ENCODE data around the gene CCNB2. TPM values are rescaled to one million over a fixed set of nuclear protein-coding genes. Genes with fewer than 3 reads are reported as not detected.
"Not testable (repeated sequence)": the region's sequence is repeated elsewhere in the genome, so short reads cannot be mapped to it uniquely, and the experiment has no call there.

CCNB2 gene
- total and polyA plus RNA-seq, 2 donors (not counting 1 experiment from before 2014, with no cell fraction given), result 0.67 to 1.0 TPM

GRCh38 chr15:59120937-59121336 lies 16.0 kb downstream of the CCNB2 start:
- Mint-ChIP-seq H3K9me3 (ENCODE audit: insufficient read depth) (no peaks in the 10 kb centered on the region), H3K4me3 (no peak overlapping the region), H3K27me3 (no peaks in the 10 kb centered on the region), H3K27ac (no peak overlapping the region), H3K4me1 (peaks cover 5% of the 10 kb centered on the region)
- ChIA-PET CTCF (no interaction called here), POLR2A (no interaction called here)
- H3K9ac ChIP-seq (ENCODE audit: low read length), result no peak overlapping the region
- H4K20me1 ChIP-seq (ENCODE audit: control insufficient read depth, insufficient read depth, low read length, poor library complexity, severe bottlenecking), result no peaks in the 10 kb centered on the region
- TF ChIP-seq EZH2 (IDR thresholded peaks at IDR 0.05; ENCODE audit: borderline replicate concordance, insufficient read depth, low read depth, low read length, poor library complexity, severe bottlenecking) (no peak), CTCF (IDR thresholded peaks at IDR 0.05) (no peak)
- H3K4me1 ChIP-seq (ENCODE audit: control insufficient read depth in 2 of 2, insufficient read depth in 2 of 2, low read length in 2 of 2), result peaks cover 0 to 6% of the 10 kb centered on the region in 2 donors
- no peak overlapping the region for H2AFZ ChIP-seq (ENCODE audit: insufficient read depth, low read depth, low read length, poor library complexity, severe bottlenecking)
- no peaks in the 10 kb centered on the region for H3K79me2 ChIP-seq (ENCODE audit: control insufficient read depth, insufficient read depth, low read length)
- H3K4me2 ChIP-seq (replicated peaks; ENCODE audit: low read depth, low read length, poor library complexity, severe bottlenecking), result no peak overlapping the region
- intact Hi-C loops (cut with micrococcal nuclease), result no loop called here
- H3K4me3 ChIP-seq (ENCODE audit: control extremely low read depth in 1 of 5, extremely low read depth in 1 of 5, insufficient read depth in 1 of 5, low read depth in 2 of 5, low read length in 4 of 5), result no peak overlapping the region
- H3K9me3 ChIP-seq (ENCODE audit: control extremely low read depth in 1 of 3, control insufficient read depth in 2 of 3, insufficient read depth in 1 of 3, low read length in 2 of 3), result no peaks in the 10 kb centered on the region
- no peak overlapping the region for H3K27ac ChIP-seq (ENCODE audit: low read length in 2 of 2)
- H3K36me3 ChIP-seq (replicated peaks in 1 of 2; ENCODE audit: control extremely low read depth in 1 of 2, control insufficient read depth in 1 of 2, extremely low read depth in 1 of 2, insufficient read depth in 2 of 2, low read length in 1 of 2), result no peaks in the 10 kb centered on the region
- no peaks in the 10 kb centered on the region for H3K27me3 ChIP-seq (replicated peaks in 1 of 4; ENCODE audit: control extremely low read depth in 1 of 4, control insufficient read depth in 3 of 4, insufficient read depth in 4 of 4, low read length in 3 of 4)
- ATAC-seq (ENCODE audit: low read depth), result no peak
- no peak for DNase-seq
- WGBS (ENCODE audit: insufficient coverage), result 98% methylated on average over 5 of the region's 5 CpGs

- Mint-ChIP-seq H3K9me3 (ENCODE audit: insufficient read depth) (peaks cover 2% of the 10 kb centered on the region), H3K4me1 (peaks cover 22% of the 10 kb centered on the region), H3K27ac (no peak overlapping the region), H3K4me3 (no peak overlapping the region), H3K27me3 (no peaks in the 10 kb centered on the region)
- intact Hi-C loops (cut with micrococcal nuclease), result no loop called here
- no peaks in the 10 kb centered on the region for H3K9me3 ChIP-seq (ENCODE audit: control extremely low read depth in 1 of 3, control insufficient read depth in 2 of 3, insufficient read depth in 1 of 3, low read length in 2 of 3)
- 100% methylated on average over 1 of the region's 2 CpGs for WGBS (ENCODE audit: insufficient coverage)
- no peak overlapping the region for H3K27ac ChIP-seq (ENCODE audit: low read length in 2 of 2)
- no peak overlapping the region for H3K4me2 ChIP-seq (replicated peaks; ENCODE audit: low read depth, low read length, poor library complexity, severe bottlenecking)
- H3K9ac ChIP-seq (ENCODE audit: low read length), result no peak overlapping the region
- H2AFZ ChIP-seq (ENCODE audit: insufficient read depth, low read depth, low read length, poor library complexity, severe bottlenecking), result no peak overlapping the region
- ChIA-PET POLR2A (interaction anchor here (0.6 kb wide), 1 partner anchor 130 kb away, joined by 3 read pairs; no protein-coding TSS in a partner anchor), CTCF (no interaction called here)
- DNase-seq, result no peak
- no peaks in the 10 kb centered on the region for H3K36me3 ChIP-seq (replicated peaks in 1 of 2; ENCODE audit: control extremely low read depth in 1 of 2, control insufficient read depth in 1 of 2, extremely low read depth in 1 of 2, insufficient read depth in 2 of 2, low read length in 1 of 2)
- ATAC-seq (ENCODE audit: low read depth), result no peak
- no peaks in the 10 kb centered on the region for H3K27me3 ChIP-seq (replicated peaks in 1 of 4; ENCODE audit: control extremely low read depth in 1 of 4, control insufficient read depth in 3 of 4, insufficient read depth in 4 of 4, low read length in 3 of 4)
- H3K79me2 ChIP-seq (ENCODE audit: control insufficient read depth, insufficient read depth, low read length), result no peaks in the 10 kb centered on the region
- H4K20me1 ChIP-seq (ENCODE audit: control insufficient read depth, insufficient read depth, low read length, poor library complexity, severe bottlenecking), result no peaks in the 10 kb centered on the region
- H3K4me3 ChIP-seq (ENCODE audit: control extremely low read depth in 1 of 5, extremely low read depth in 1 of 5, insufficient read depth in 1 of 5, low read depth in 2 of 5, low read length in 4 of 5), result no peak overlapping the region
- no peak for TF ChIP-seq CTCF (IDR thresholded peaks at IDR 0.05)
- no peak for TF ChIP-seq EZH2 (IDR thresholded peaks at IDR 0.05; ENCODE audit: borderline replicate concordance, insufficient read depth, low read depth, low read length, poor library complexity, severe bottlenecking)
- peaks cover 0 to 9% of the 10 kb centered on the region in 2 donors for H3K4me1 ChIP-seq (ENCODE audit: control insufficient read depth in 2 of 2, insufficient read depth in 2 of 2, low read length in 2 of 2)
Observed at GRCh38 chr15:59124261-59124660, 19.3 kb downstream of the CCNB2 start.

- H3K4me3 ChIP-seq (ENCODE audit: control extremely low read depth in 1 of 5, extremely low read depth in 1 of 5, insufficient read depth in 1 of 5, low read depth in 2 of 5, low read length in 4 of 5); intact Hi-C loops (cut with micrococcal nuclease); CTCF ChIA-PET; H3K9me3 ChIP-seq (ENCODE audit: control extremely low read depth in 1 of 3, control insufficient read depth in 2 of 3, insufficient read depth in 1 of 3, low read length in 2 of 3); H3K79me2 ChIP-seq (ENCODE audit: control insufficient read depth, insufficient read depth, low read length); H3K27me3 ChIP-seq (replicated peaks in 1 of 4; ENCODE audit: control extremely low read depth in 1 of 4, control insufficient read depth in 3 of 4, insufficient read depth in 4 of 4, low read length in 3 of 4); DNase-seq; H3K36me3 ChIP-seq (replicated peaks in 1 of 2; ENCODE audit: control extremely low read depth in 1 of 2, control insufficient read depth in 1 of 2, extremely low read depth in 1 of 2, insufficient read depth in 2 of 2, low read length in 1 of 2); H3K4me1 ChIP-seq (ENCODE audit: control insufficient read depth in 2 of 2, insufficient read depth in 2 of 2, low read length in 2 of 2); H3K27me3 Mint-ChIP-seq; H3K9me3 Mint-ChIP-seq (ENCODE audit: insufficient read depth); H3K4me2 ChIP-seq (replicated peaks; ENCODE audit: low read depth, low read length, poor library complexity, severe bottlenecking); H3K27ac Mint-ChIP-seq; POLR2A ChIA-PET; H3K27ac ChIP-seq (ENCODE audit: low read length in 2 of 2); ATAC-seq (ENCODE audit: low read depth); H4K20me1 ChIP-seq (ENCODE audit: control insufficient read depth, insufficient read depth, low read length, poor library complexity, severe bottlenecking); H3K4me3 Mint-ChIP-seq; H2AFZ ChIP-seq (ENCODE audit: insufficient read depth, low read depth, low read length, poor library complexity, severe bottlenecking); H3K9ac ChIP-seq (ENCODE audit: low read length): not testable (repeated sequence)
- peaks cover 22% of the 10 kb centered on the region for H3K4me1 Mint-ChIP-seq
- WGBS (ENCODE audit: insufficient coverage), result no CpG with 5 or more reads among the region's 4 CpGs
Observed at GRCh38 chr15:59125683-59126082, 20.7 kb downstream of the CCNB2 start.

Measured in B cell (primary cell).